HG02588 (cell line): ENCODE measurements around the gene GNAI3.

ENCODE experiments used
- ATAC-seq: cut with Tn5 transposase; IDR thresholded peaks from one replicate; pipeline ENCODE4 v1.9.1; 2021; ENCODE audit warnings: mild to moderate bottlenecking, moderate library complexity; ENCODE audit not compliant: unreplicated experiment

Gene GNAI3

GRCh38 chr1:109622137-109622892 lies 73.9 kb downstream of the GNAI3 start:
- no peak for ATAC-seq

DNA sequence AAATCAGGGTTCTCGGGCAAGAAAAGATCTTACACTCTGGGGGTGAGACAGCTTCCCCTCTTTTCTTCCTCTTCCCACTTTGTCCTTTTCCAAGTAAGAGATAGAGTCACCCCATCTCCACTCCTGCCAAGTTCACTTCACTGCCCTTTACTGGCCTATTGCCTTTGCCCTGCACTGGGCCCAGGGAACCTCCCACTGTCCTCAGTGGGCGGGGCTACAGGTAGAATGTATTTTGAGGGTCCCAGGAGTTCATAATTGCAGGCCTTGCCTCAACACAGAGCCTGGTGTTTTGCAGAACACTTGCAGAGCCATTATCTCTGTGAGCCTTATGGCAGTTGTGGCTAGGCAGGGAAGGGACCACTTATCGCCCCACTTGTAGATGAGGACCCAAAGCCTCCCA lies 74.5 kb downstream of the GNAI3 start:
- no peak for ATAC-seq

- no peak for ATAC-seq
Observed at GRCh38 chr1:109623601-109624161, 75.3 kb downstream of the GNAI3 start.

DNA sequence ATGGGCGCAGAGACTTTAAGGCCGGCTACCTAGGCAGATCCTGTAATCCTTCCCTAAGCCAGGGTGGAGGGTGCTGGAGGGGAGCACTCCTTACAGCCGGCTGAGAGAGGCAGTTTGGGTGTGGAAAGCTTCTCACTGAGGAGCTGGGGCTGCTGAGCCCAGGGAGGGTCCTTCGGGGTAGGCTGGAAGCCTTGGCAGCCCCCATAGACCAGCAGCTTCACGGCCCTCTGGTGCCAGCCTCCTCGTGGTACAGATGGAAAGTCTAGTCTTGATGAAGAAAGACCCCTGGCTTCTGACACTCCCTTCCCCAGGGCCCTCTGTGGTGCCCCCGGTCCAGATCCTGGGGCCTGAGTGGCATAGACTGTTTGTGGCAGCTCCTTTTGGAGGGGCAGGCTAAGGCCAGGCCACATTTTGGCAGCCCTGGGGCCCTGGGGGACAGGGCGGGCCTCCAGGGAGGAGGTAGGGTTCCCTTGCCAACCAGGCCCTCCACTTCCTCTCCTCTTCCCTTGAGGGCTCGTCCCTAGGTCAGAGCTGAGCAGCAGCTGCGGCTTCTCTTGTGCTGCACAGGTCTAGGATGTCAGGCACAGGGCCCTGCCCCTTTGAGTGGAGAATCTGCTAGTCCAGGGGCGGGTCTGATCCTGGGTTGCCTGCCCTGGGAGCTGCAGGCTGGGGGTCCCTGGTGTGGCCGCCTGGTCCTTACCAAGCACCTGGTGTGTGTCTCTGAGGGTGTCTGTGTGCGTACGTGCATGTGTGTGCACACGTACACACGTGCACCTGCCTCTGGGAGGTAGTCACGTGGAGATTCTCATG lies 76.0 kb downstream of the GNAI3 start:
- no peak for ATAC-seq

- ATAC-seq: no peak
Observed at GRCh38 chr1:109625176-109625575, 76.8 kb downstream of the GNAI3 start.

GRCh38 chr1:109625601-109626560 lies 77.5 kb downstream of the GNAI3 start:
- ATAC-seq: no peak

DNA sequence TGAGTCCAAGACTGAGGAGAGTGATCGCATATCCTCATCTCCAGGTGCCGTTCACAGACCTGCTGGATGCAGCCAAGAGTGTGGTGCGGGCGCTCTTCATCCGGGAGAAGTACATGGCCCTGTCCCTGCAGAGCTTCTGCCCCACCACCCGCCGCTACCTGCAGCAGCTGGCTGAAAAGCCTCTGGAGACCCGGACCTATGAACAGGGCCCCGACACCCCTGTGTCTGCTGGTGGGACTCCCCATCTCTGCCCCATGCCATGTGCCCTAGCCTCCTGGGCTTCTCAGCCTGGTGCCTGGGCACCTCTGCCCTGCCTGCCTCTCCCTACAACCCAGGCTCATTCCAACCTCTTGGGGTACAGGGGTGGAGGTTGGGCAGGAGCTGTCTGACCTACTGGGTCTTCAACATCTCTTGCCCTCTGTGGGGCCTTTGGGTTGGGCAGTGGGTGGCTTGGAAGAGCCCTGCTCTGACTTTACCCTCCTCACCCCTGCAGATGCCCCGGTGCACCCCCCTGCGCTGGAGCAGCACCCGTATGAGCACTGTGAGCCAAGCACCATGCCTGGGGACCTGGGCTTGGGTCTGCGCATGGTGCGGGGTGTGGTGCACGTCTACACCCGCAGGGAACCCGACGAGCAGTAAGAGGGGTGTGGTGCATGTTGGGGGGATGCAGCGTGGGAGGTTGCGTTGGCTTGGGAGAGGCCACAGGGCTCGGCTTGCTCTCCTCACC lies 78.4 kb downstream of the GNAI3 start:
- ATAC-seq: no peak

DNA sequence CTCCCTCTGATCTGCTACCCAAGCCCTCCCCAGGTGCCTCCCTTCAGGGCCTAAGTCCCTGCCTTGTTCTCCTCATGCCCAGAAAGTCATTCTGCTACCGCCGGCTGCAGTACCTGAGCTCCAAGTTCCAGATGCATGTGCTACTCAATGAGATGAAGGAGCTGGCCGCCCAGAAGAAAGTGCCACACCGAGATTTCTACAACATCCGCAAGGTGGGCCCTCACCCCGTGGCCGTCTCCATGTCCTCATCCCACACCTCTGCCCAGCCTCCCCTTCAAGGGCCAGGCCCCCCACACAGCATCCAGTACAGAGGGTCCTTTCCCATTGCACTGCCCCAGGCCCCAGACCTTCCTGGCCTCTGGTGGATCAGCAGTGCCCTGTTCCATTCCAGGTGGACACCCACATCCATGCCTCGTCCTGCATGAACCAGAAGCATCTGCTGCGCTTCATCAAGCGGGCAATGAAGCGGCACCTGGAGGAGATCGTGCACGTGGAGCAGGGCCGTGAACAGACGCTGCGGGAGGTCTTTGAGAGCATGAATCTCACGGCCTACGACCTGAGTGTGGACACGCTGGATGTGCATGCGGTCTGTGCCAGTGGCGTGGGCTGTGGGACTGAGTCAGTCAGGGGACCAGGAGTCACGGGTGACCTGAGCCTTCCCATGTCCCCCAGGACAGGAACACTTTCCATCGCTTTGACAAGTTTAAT lies 79.4 kb downstream of the GNAI3 start:
- no peak for ATAC-seq

DNA sequence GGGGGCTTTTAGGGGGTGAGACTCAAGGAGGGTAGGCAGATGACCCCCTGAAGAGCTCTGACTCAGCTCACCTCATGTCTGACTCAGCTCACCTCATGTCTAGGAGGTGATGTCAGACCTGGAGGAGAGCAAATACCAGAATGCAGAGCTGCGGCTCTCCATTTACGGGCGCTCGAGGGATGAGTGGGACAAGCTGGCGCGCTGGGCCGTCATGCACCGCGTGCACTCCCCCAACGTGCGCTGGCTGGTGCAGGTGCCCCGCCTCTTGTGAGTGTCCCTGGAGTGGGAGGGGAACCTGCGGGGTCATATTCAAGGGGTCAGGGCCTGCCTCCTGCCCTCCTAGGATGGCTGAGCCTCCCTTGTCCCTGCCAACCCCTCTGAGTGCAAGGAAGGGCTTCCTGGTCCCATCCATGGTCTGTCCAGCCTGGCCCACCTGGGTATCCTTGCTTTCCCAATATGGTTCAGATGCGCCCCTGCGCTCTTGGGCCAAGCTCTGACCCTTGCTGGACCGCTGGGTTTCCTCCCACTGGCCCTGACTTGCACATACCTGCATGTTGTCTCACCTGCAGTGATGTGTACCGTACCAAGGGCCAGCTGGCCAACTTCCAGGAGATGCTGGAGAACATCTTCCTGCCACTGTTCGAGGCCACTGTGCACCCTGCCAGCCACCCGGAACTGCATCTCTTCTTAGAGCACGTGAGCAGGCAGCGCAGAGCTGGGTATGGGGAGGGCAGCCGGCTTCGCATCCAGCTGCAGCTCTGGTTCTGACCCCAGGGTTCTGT lies 80.3 kb downstream of the GNAI3 start:
- no peak for ATAC-seq

DNA sequence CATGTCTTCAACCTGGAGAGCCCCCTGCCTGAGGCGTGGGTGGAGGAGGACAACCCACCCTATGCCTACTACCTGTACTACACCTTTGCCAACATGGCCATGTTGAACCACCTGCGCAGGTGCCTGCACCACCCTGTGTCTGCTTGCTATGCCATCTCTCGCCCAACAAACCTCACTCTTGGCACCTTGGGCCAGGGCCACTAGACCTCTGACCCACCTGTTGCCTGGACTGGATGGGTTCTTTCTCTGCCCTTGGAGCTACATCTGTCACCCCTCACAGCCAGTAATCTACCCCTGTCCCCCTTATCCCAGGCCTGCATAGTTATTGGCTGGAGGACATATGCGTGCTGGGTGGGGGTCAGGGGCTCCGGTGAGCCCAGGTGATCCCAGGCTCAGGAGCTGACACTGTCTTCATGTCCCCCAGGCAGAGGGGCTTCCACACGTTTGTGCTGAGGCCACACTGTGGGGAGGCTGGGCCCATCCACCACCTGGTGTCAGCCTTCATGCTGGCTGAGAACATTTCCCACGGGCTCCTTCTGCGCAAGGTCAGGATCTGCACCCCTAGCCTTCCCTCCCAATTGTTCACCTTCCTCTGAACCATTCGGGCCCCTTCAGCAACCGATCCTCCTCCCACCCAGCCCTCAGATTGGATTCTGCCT lies 81.1 kb downstream of the GNAI3 start:
- ATAC-seq: no peak

DNA sequence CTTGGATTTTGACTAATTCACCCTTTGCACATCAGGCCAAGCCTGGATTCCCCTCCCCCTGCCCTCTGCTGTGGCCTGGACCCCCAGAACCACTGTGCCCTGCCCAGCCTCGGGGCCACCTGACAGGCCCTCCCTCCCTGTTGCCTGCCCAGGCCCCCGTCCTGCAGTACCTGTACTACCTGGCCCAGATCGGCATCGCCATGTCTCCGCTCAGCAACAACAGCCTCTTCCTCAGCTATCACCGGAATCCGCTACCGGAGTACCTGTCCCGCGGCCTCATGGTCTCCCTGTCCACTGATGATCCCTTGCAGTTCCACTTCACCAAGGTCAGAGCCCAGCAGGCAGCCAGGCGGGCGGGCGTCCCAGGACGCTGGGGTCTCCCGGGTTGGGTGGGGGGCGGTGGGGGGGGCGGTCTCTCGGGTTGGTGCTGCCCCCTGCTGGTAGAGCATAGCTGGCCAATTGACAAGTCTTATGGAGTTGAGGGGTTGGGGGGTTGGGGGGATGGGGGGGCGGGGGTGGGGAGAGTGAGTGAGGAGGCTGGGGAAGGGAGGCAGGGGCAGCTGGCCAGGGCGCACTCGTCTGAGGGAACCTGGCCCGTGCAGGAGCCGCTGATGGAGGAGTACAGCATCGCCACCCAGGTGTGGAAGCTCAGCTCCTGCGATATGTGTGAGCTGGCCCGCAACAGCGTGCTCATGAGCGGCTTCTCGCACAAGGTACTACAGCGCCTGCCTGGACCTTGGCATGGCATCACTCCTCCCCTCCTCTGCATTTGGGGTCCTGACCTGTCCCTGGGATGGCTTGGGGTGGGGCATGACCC lies 81.9 kb downstream of the GNAI3 start:
- ATAC-seq: no peak

DNA sequence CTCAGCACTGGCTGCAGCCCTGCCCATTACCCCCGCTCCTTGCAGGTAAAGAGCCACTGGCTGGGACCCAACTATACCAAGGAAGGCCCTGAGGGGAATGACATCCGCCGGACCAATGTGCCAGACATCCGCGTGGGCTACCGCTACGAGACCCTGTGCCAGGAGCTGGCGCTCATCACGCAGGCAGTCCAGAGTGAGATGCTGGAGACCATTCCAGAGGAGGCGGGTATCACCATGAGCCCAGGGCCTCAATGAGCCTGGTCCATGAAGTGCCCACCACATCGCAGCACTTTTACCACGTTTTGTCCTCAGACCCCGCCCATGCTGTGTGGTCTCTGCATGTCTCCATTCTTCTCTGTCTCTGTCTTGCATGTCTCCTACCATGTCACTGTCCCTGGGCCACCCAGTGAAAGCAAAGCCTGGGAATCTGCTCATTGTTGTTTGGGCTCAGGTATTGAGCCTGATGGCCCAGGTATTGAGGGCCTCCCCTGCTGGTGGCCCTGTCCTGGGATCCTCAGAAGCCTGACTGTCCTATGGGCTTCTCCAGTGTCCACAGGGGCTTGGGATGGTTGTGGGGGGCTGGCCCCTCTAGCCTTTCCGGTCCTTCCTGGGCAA lies 82.6 kb downstream of the GNAI3 start:
- ATAC-seq: no peak

DNA sequence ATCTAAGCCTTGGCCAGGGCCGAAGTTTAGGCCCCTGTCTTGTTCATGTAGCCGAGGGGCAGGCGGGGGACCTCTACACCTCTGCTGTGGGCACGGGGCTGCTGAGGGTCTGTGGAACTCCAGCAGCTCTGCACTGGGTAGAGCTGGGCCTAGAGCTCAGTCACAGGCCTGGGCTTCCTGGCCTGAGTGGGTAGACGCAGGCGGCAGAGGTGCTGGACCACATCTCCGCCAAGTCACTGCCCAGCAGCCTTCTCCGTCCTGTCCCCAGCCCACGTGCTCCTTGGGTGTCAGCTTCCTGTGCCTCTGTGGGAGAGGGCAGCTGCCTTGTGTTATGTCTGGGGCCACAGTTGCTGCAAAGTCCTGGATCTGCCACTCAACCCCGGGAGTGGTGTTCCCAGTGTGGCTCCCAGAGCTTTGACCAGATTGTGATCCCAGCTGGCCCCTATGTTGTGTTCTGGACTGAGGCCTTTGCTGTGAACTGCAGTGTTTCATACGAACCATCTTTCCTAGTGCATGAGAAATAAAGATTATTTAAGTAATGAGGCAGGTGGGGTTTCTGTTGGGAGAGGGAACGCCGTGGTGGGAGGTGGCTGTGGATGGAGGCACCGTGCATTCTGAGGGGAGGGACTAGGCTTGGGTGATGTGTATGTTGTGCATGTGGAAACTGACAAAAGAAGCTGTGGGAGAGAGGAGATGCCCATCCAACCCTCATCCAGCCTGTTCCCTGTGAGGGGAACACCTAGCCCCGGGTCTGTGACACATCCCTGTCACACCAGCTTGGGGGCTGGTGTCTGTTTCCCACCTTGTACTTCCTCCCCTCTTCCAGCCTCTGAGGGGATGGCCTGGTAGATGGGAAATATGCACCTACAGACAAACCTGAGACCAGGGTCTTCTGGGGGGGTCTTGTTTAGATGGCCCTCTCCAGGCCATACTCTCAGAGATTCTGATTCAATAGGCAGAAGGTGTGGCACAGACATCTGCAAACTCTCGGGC lies 83.4 kb downstream of the GNAI3 start:
- no peak for ATAC-seq

DNA sequence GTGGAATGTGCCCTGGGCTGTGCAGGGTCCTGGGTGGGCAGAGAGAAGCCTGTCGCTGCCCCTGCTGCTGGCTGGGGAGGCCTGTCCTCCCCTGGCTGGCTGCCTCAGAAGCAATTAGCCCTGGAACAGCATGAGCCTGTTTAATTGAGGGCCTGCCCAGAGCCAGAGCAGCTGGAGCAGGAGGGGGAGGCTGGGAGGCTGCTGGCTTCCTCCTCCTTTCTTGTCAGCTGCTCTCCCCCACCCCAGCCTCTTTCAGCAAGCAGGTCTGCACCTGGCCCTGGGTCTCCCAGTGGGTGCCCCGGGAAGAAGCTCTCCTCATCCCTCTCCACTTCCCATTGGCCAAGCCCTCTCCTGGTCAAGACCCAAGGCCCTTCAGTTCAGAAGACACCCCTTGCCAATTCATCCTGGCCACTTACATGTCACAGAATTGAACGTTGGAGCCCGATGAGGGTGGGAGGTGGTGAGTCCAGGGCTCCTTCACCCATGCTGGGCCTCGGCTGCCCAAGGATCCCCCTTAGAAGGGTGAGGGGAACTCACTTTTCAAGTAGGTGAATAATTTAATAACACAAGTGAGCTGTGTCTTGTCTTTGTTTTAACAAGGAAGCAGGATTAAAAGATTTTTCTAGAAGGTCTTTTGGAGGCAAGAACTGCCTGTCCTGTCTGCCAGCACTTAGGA lies 84.4 kb downstream of the GNAI3 start:
- no peak for ATAC-seq

DNA sequence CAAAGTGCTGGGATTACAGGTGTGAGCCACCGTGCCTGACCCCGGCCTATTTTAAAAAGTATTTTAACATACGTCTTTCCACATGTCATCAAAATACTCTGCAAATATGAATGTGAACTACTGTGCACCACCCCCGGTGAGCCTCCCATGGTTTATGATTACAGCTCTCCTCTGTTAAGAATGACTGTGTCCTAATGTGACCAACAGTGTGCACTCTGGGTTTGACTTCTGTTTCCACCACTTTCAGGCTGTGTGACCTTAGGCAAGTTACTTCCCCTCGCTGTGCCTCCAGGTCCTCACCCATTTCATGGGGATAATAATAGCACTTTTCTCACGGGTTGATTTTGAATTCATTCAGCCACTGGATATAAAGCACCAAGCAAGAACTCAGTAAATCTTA lies 85.9 kb downstream of the GNAI3 start:
- ATAC-seq: no peak
